ENCODE measurements around the gene C7orf33. TPM values are rescaled to one million over a fixed set of nuclear protein-coding genes. Genes with fewer than 3 reads are reported as not detected.

C7orf33 gene
- total and polyA plus RNA-seq, 9 of the 15 experiments (the other 6 are each of a cell fraction or from before 2014, with no cell fraction given), result 0.04 TPM; not detected in 8

- WGBS (ENCODE audit: insufficient coverage, low coverage, missing lambda C conversion rate), result 0% methylated on average over 6 of the region's 6 CpGs
- H3K4me2 ChIP-seq (ENCODE audit: insufficient read depth, low read length), result no peak overlapping the region
- TF ChIP-seq ELF2 (CRISPR knock-in tag; IDR thresholded peaks at IDR 0.05), result no peak
- no peak for TF ChIP-seq RBFOX2 (IDR thresholded peaks at IDR 0.05; ENCODE audit: low read depth, low read length)
- no peak for TF ChIP-seq MIER1 (IDR thresholded peaks at IDR 0.05; ENCODE audit: low read depth)
- TF ChIP-seq E2F6 (IDR thresholded peaks at IDR 0.05; ENCODE audit: borderline replicate concordance in 1 of 2, extremely low read depth in 1 of 2, insufficient read depth in 1 of 2, insufficient read length in 1 of 2, low read depth in 1 of 2, low read length in 1 of 2, poor library complexity in 1 of 2, severe bottlenecking in 1 of 2), result no peak
- TF ChIP-seq ZNF644 (tag; IDR thresholded peaks at IDR 0.05; ENCODE audit: low read depth), result no peak
- no peak for TF ChIP-seq TGIF2 (CRISPR knock-in tag; IDR thresholded peaks at IDR 0.05)
- no peak for TF ChIP-seq TFE3 (CRISPR knock-in tag; IDR thresholded peaks at IDR 0.05)
Observed at GRCh38 chr7:148630078-148630477, 39.5 kb downstream of the C7orf33 start.

More at GRCh38 chr7:148630078-148630477, 39.5 kb downstream of the C7orf33 start:
- H3K9me3 ChIP-seq (replicated peaks; ENCODE audit: control insufficient read depth, insufficient read depth, low read depth, low read length), result no peaks in the 10 kb centered on the region
- H3K9ac ChIP-seq (ENCODE audit: insufficient read depth in 1 of 2, low read depth in 2 of 2, low read length in 2 of 2), result no peak overlapping the region
- H3K27me3 ChIP-seq (ENCODE audit: control insufficient read depth in 2 of 2, insufficient read depth in 2 of 2, low read length in 2 of 2), result peaks cover 22 to 30% of the 10 kb centered on the region in 2 experiments
- POLR2A ChIA-PET, result no interaction called here
- no TSS peak for BruUV-seq (replicated peaks)
- intact Hi-C loops (cut with micrococcal nuclease), result no loop called here
- in situ Hi-C loops (cut with MboI), result no loop called here
- CTCF ChIA-PET (ENCODE audit: low intra/inter-chr PET ratio), result no interaction called here
- ATAC-seq (no peak), DNase-seq (ENCODE audit: extremely low read depth in 1 of 4, low spot score in 3 of 4) (no peak), FAIRE-seq (no peak)
- H3K27ac ChIP-seq (ENCODE audit: extremely low read depth, low read depth, low read length), result no peak overlapping the region
- H3K79me2 ChIP-seq (ENCODE audit: control insufficient read depth, insufficient read depth, low read length), result no peaks in the 10 kb centered on the region
- no peaks in the 10 kb centered on the region; the same call in 1 of the 2 replicates for H4K20me1 ChIP-seq (replicated peaks; ENCODE audit: control insufficient read depth, insufficient read depth, low read length)
- no peaks in the 10 kb centered on the region for H3K9me1 ChIP-seq (ENCODE audit: control insufficient read depth, insufficient read depth, low read length)
- H3K4me1 ChIP-seq (replicated peaks in 1 of 2; ENCODE audit: control insufficient read depth in 2 of 2, insufficient read depth in 2 of 2, low read length in 2 of 2), result no peaks in the 10 kb centered on the region
- H3K36me3 ChIP-seq (ENCODE audit: control insufficient read depth, insufficient read depth, low read length), result no peaks in the 10 kb centered on the region
- H2AFZ ChIP-seq (ENCODE audit: low read depth, low read length), result no peak overlapping the region
- no peak overlapping the region for H3K4me3 ChIP-seq
